Sigmoid colon (tissue), 7 donors: ENCODE measurements around the gene ASPG. TPM values are rescaled to one million over a fixed set of nuclear protein-coding genes. Genes with fewer than 3 reads are reported as not detected.
"Not testable (repeated sequence)": the region's sequence is repeated elsewhere in the genome, so short reads cannot be mapped to it uniquely, and the experiment has no call there.

Experiments
- DNase-seq: peaks from one replicate; pipeline ENCODE4 v3.0.0-alpha.2; 2019
- H3K27ac ChIP-seq, 4 donors: fragments of 200-600 bp; sonication (generic); one replicate each; pipeline ENCODE4 v1.5.1; 2016 to 2019; ENCODE audit warnings: mild to moderate bottlenecking in 1 of 4
- H3K27me3 ChIP-seq, 3 donors: fragments of 200-600 bp; sonication (generic); one replicate each; pipeline ENCODE4 v1.5.1; 2019; ENCODE audit warnings: mild to moderate bottlenecking in 1 of 3
- H3K36me3 ChIP-seq, 4 donors: fragments of 200-600 bp; sonication (generic); one replicate each; pipeline ENCODE4 v1.5.1; 2016 to 2019
- H3K4me1 ChIP-seq, 4 donors: fragments of 200-600 bp; sonication (generic); one replicate each; pipeline ENCODE4 v1.5.1; 2017 to 2019
- H3K4me3 ChIP-seq, 4 donors: fragments of 200-600 bp; sonication (generic); one replicate each; pipeline ENCODE4 v1.5.1; 2017 to 2019; ENCODE audit warnings: mild to moderate bottlenecking in 2 of 4, moderate library complexity in 1 of 4
- H3K9me3 ChIP-seq, 4 donors: fragments of 200-600 bp in 3 of 4; sonication (generic) in 3 of 4; one replicate each; pipeline versions ENCODE4 v1.5.1 to v1.6.1; 2013 to 2019
- EP300 ChIP-seq, 4 donors: sonication (generic); formaldehyde crosslinking; IDR thresholded peaks; one replicate each; pipeline ENCODE4 v1.6.1; 2017; ENCODE audit warnings: antibody characterized with exemption in 4 of 4
- POLR2A ChIP-seq, 2 donors: fragments of 450-650 bp; IDR thresholded peaks; one replicate each; pipeline ENCODE4 v1.6.1; 2016; ENCODE audit warnings: antibody characterized with exemption in 2 of 2, mild to moderate bottlenecking in 2 of 2, moderate library complexity in 2 of 2
- POLR2AphosphoS5 ChIP-seq, 4 donors: sonication (generic); formaldehyde crosslinking; IDR thresholded peaks; one replicate each; pipeline ENCODE4 v1.6.1; 2017; ENCODE audit warnings: antibody characterized with exemption in 4 of 4
- WGBS, 2 donors: extraction: QIAGEN DNeasy Blood & Tissue Kit; methylation state at CpG; one replicate each; pipeline ENCODE4 v1.1.7; 2013; 5-methylcytosine and 5-hydroxymethylcytosine counted together
- intact Hi-C: fragments of 100-400 bp; cut with DNase I; formaldehyde crosslinking; loops from one replicate; pipeline ENCODE4 v1.15.1; 2023
- polyA plus RNA-seq, 3 donors: library from polyadenylated mRNA; stranded (reverse); fragments of 200-250 nt; gene quantifications; one replicate each; pipeline ENCODE4 v1.2.3, GENCODE V29; 2013
- total RNA-seq, 4 donors: library from RNA; depleted of rRNA; stranded (reverse); fragments of >200 nt; gene quantifications; one replicate each; pipeline ENCODE4 v1.1.0, GENCODE V29; 2016
- TF ChIP-seq, protein P1 (sequence below), 4 experiments: fragments of 450-650 bp in 3 of 4; fragments of 200-600 bp in 1 of 4; IDR thresholded peaks; one replicate each; pipeline ENCODE4 v1.5.1; 2016 to 2019; ENCODE audit warnings: antibody characterized with exemption in 4 of 4, mild to moderate bottlenecking in 3 of 4, moderate library complexity in 2 of 4
- donor health status: healthy with polysubstance abuse.
- donor health status: Bipolar disorder and iron deficiency.
- donor health status: healthy.

ASPG gene
- total and polyA plus RNA-seq, 7 donors: 0.14 to 24.6 (median 3.5) TPM; not detected in 1

GRCh38 chr14:104151566-104152245 is 66.2 kb downstream of the ASPG start:
- TF ChIP-seq POLR2A (IDR thresholded peaks at IDR 0.05) (no peak), EP300 (IDR thresholded peaks at IDR 0.05) (no peak), POLR2AphosphoS5 (IDR thresholded peaks at IDR 0.05) (no peak)
- TF ChIP-seq, protein P1, sequence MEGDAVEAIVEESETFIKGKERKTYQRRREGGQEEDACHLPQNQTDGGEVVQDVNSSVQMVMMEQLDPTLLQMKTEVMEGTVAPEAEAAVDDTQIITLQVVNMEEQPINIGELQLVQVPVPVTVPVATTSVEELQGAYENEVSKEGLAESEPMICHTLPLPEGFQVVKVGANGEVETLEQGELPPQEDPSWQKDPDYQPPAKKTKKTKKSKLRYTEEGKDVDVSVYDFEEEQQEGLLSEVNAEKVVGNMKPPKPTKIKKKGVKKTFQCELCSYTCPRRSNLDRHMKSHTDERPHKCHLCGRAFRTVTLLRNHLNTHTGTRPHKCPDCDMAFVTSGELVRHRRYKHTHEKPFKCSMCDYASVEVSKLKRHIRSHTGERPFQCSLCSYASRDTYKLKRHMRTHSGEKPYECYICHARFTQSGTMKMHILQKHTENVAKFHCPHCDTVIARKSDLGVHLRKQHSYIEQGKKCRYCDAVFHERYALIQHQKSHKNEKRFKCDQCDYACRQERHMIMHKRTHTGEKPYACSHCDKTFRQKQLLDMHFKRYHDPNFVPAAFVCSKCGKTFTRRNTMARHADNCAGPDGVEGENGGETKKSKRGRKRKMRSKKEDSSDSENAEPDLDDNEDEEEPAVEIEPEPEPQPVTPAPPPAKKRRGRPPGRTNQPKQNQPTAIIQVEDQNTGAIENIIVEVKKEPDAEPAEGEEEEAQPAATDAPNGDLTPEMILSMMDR (IDR thresholded peaks at IDR 0.05): no peak
- DNase-seq: no peak
- Histone ChIP-seq H3K4me3 (no peak overlapping the region), H3K4me1 (peaks cover 0 to 17% (median 11%) of the 10 kb centered on the region in 4 donors), H3K27me3 (no peaks in the 10 kb centered on the region), H3K9me3 (no peaks in the 10 kb centered on the region), H3K36me3 (no peaks in the 10 kb centered on the region), H3K27ac (no peak overlapping the region)
- intact Hi-C loops: no loop called here
- WGBS, 2 donors: 92 to 94% methylated on average over 34 of the region's 34 CpGs

DNA sequence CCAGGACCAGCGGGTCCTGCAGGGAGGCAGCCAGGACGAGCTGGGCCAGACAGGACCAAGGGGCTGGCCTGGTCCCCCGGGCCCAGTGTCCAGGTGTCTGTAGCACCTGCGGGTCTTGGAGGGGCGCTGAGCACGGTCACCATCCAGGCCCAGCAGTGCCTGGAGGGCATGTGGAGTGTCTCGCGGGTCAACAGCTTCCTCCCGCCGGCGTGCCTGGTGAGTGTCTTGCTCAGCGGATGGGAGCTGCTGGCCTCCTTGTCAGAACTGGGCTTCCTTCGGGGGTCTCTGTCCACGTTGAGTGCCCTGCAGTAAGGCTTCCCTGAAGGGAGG is 66.7 kb downstream of the ASPG start:
- WGBS, 2 donors: 93 to 95% methylated on average over 14 of the region's 14 CpGs
- intact Hi-C loops: no loop called here
- Histone ChIP-seq H3K27ac (no peak overlapping the region), H3K36me3 (no peaks in the 10 kb centered on the region), H3K4me3 (no peak overlapping the region), H3K4me1 (peaks cover 0 to 17% (median 11%) of the 10 kb centered on the region in 4 donors), H3K27me3 (no peaks in the 10 kb centered on the region), H3K9me3 (no peaks in the 10 kb centered on the region)
- TF ChIP-seq POLR2A (IDR thresholded peaks at IDR 0.05) (no peak), POLR2AphosphoS5 (IDR thresholded peaks at IDR 0.05) (no peak), EP300 (IDR thresholded peaks at IDR 0.05) (no peak)
- TF ChIP-seq, protein P1 (IDR thresholded peaks at IDR 0.05): no peak
- DNase-seq: no peak

DNA sequence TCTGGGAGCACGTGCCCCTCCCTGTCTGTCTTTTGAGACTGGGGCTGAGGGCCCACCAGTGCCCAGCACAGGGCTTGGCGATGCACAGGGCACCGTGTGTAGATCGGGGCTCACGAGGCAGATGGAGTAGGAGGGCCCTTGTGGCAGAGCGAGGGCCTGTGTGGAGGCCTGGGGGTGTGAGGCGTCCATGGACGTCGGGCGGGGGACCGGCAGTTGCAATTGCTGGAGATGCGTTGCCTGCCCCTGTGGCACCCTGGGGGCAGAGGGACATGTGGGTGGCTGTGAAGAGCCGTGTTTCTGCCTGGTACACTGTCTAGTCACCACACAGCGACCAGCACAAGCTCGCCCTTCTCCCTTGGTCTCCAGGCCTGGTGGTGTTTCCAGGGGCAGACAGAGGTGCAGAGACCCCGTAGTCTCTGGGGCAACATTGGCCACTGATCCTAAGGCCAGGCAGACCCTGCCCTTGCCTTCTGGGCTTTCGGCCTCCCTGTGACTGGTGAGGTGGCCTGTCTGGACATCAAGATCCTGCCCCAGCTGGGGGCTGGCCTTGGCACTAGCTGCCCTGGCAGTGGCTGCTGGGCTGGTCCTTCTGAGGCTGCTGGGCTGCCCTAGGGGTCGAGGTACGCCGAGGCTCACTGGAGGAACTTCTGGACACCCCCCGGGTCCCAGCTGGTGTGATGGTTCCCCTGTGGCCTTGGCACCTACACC is 67.3 kb downstream of the ASPG start:
- H3K27ac ChIP-seq: no peak overlapping the region
- intact Hi-C loops: no loop called here
- H3K9me3 ChIP-seq: no peaks in the 10 kb centered on the region
- no peak overlapping the region for H3K4me3 ChIP-seq
- peaks cover 0 to 17% (median 11%) of the 10 kb centered on the region in 4 donors for H3K4me1 ChIP-seq
- 93% methylated on average over 21 of the region's 21 CpGs for WGBS, 2 donors
- DNase-seq: no peak
- no peak for TF ChIP-seq POLR2AphosphoS5 (IDR thresholded peaks at IDR 0.05)
- TF ChIP-seq EP300 (IDR thresholded peaks at IDR 0.05): no peak
- TF ChIP-seq, protein P1 (IDR thresholded peaks at IDR 0.05): no peak
- no peak for TF ChIP-seq POLR2A (IDR thresholded peaks at IDR 0.05)
- no peaks in the 10 kb centered on the region for H3K36me3 ChIP-seq
- H3K27me3 ChIP-seq: no peaks in the 10 kb centered on the region

DNA sequence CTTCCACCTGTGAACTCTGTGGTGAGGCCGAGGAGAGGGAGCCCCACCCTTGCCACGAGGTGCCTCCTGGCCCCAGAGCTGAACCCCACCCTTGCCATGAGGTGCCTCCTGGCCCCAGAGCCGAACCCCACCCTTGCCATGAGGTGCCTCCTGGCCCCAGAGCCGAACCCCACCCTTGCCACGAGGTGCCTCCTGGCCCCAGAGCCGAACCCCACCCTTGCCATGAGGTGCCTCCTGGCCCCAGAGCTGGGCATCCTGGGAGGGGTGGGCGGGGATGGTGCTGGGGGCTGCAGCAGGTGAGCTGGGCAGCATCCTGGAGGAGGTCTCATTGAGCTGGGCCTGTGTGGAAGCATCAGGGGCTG is 67.9 kb downstream of the ASPG start:
- H3K4me3 ChIP-seq, H3K27me3 ChIP-seq, DNase-seq, H3K36me3 ChIP-seq, H3K9me3 ChIP-seq, H3K27ac ChIP-seq, intact Hi-C loops: not testable (repeated sequence)
- 30 to 53% methylated on average over 7 of the region's 7 CpGs for WGBS, 2 donors
- peaks cover 0 to 17% (median 11%) of the 10 kb centered on the region in 4 donors for H3K4me1 ChIP-seq

DNA sequence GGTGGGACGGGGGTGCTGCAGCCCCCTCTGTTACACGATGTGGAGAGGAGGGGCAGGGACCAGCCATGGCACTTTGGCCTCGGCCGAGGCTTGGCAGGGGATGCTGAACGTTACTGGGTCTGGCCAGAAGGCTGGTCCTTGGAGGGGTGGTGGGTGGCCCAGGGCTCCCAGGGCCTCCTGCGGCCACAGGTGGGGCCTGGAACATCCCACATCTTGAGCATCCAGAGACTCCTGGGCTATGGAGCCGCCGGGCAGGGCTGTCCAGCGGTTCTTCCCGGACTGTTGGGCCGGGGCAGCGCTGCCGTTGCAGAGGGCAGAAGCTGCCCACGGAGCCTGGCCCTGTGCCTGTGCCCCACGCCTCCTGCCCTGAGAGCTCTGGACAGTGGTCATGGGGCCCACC is 68.7 kb downstream of the ASPG start:
- no peaks in the 10 kb centered on the region for H3K9me3 ChIP-seq
- no peak overlapping the region for H3K27ac ChIP-seq
- no peak for DNase-seq

More for the DNA sequence above, 68.7 kb downstream of the ASPG start:
- WGBS, 2 donors: 82 to 85% methylated on average over 15 of the region's 15 CpGs
- H3K36me3 ChIP-seq: no peaks in the 10 kb centered on the region
- no peak for TF ChIP-seq POLR2AphosphoS5 (IDR thresholded peaks at IDR 0.05)
- no peak for TF ChIP-seq EP300 (IDR thresholded peaks at IDR 0.05)
- no peak for TF ChIP-seq POLR2A (IDR thresholded peaks at IDR 0.05)
- TF ChIP-seq, protein P1 (IDR thresholded peaks at IDR 0.05): no peak
- H3K4me3 ChIP-seq: no peak overlapping the region
- H3K27me3 ChIP-seq: no peaks in the 10 kb centered on the region
- intact Hi-C loops: no loop called here
- H3K4me1 ChIP-seq: peaks cover 0 to 16% (median 11%) of the 10 kb centered on the region in 4 donors
